ENCODE data around the gene USP40. TPM values are rescaled to one million over a fixed set of nuclear protein-coding genes. Genes with fewer than 3 reads are reported as not detected.

Gene USP40
- total RNA-seq, 3 donors from 2014 or later (not counting 1 experiment from before 2014, with no cell fraction given) = 17.4 to 20.6 (median 19.4) TPM

DNA sequence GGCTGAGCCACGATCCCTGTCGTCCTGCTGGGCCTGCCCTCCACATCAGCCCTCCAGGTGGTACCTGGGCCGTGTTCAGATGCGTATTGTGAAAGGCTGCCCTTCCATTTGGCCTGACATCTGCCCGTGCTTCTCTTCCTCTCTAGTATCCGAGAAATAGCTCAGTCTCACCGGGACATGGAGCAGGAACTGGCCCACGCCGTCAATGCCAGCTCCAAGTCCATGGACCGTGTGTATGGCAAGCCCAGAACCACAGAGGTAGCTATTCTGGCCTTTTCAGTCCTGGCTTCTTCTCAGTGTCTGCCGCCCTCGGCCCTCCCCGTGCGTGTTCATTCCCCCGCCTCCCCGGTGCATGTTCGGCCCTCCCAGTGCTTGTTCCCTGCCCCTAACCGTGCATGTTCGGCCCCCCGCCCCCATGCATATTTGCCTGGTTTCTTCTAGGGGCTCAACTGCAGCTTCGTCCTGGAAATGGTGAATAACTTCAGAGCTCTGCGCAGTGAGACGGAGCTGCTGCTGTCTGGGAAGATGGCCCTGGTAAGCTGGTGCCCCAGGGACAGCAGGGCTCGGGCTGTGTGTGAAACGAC is 104.3 kb downstream of the USP40 start:
- Mint-ChIP-seq H3K27ac (peak overlapping the region in 1 of 2 donors; percentile 20), H3K27me3 (ENCODE audit: low read depth in 2 of 2) (no peaks in the 10 kb centered on the region), H3K9me3 (no peaks in the 10 kb centered on the region), H3K36me3 (peaks cover 15% of the 10 kb centered on the region), H3K4me3 (no peak overlapping the region), H3K4me1 (peaks cover 0 to 5% of the 10 kb centered on the region in 2 donors)
- H3K36me3 ChIP-seq (ENCODE audit: control insufficient read depth, insufficient read depth, low read length) = peaks cover 81% of the 10 kb centered on the region
- intact Hi-C loops (cut with micrococcal nuclease) = no loop called here
- TF ChIP-seq CTCF (IDR thresholded peaks at IDR 0.05) = no peak
- no peaks in the 10 kb centered on the region for H3K9me3 ChIP-seq (ENCODE audit: control insufficient read depth, insufficient read depth, low read length)
- ATAC-seq (no peak), DNase-seq (no peak)
- H3K27ac ChIP-seq (ENCODE audit: low read length) = no peak overlapping the region
- no peak overlapping the region for H3K4me3 ChIP-seq (ENCODE audit: low read length)
- no peaks in the 10 kb centered on the region for H3K27me3 ChIP-seq (ENCODE audit: control insufficient read depth, insufficient read depth, low read length)
- H3K4me1 ChIP-seq (ENCODE audit: control insufficient read depth, insufficient read depth, low read length) = no peaks in the 10 kb centered on the region
- 97% methylated on average over 25 of the region's 25 CpGs for WGBS (ENCODE audit: insufficient coverage)

DNA sequence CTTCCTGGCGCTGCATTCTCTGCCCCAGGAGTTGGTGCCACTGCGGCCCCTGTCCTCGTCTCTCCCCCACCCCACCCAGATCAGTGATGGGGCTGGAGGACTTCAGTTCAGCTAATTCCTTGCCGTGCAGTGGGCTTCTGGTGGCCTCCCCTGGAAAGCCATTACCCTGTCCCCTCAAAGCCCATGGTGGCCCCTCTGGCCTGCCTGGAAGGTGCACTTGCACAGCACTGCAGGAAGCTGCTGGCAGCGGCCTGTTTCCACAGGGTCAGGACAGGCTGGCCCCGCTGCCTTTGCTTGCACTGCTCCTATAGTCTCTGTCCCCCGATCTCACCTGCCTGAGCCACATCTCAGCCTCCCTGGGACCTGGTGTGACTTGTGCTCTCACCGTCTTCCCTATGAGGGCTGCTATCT is 105.1 kb downstream of the USP40 start:
- peaks cover 13% of the 10 kb centered on the region for H3K36me3 Mint-ChIP-seq
- WGBS (ENCODE audit: insufficient coverage) = 98% methylated on average over 8 of the region's 8 CpGs
- no peak overlapping the region for H3K27ac Mint-ChIP-seq

DNA sequence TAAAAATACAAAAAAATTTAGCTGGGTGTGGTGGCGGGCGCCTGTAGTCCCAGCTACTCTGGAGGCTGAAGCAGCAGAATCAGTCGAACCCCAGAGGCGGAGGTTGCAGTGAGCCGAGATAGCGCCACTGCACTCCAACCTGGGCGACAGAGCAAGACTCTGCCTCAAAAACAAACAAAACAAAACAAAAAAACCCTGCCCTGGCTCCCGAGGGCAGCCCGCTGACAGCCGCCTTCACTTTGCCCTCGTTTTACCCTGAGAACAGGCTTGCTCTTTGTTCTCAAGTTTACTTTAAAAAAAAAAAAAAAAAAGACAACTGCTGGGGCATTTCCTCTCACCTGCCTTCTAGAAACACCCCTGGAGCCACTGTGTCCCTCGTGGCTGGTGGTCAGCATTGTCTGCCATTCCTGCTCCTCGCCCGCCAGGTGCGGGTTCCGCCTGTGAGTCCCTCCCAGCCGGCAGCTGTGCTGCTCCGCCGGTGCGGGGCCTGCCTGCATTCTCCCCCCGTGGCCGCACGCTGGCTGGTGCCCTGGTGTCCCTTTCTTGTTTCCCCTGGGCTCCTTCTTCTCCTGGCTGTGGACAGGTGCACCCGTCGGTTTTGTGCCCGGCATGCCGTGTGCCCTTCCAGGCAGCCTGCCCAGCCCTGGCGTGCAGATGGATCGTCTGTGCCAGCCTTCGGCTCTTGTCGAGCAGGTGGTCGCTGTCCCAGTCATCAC is 105.7 kb downstream of the USP40 start:
- no peaks in the 10 kb centered on the region for H3K27me3 Mint-ChIP-seq (ENCODE audit: low read depth in 2 of 2)
- H3K4me1 Mint-ChIP-seq = peaks cover 0 to 9% of the 10 kb centered on the region in 2 donors
- no peak for TF ChIP-seq CTCF (IDR thresholded peaks at IDR 0.05)
- Histone ChIP-seq H3K36me3 (ENCODE audit: control insufficient read depth, insufficient read depth, low read length) (peaks cover 79% of the 10 kb centered on the region), H3K9me3 (ENCODE audit: control insufficient read depth, insufficient read depth, low read length) (no peaks in the 10 kb centered on the region), H3K4me3 (ENCODE audit: low read length) (no peak overlapping the region), H3K27me3 (ENCODE audit: control insufficient read depth, insufficient read depth, low read length) (no peaks in the 10 kb centered on the region), H3K27ac (ENCODE audit: low read length) (no peak overlapping the region), H3K4me1 (ENCODE audit: control insufficient read depth, insufficient read depth, low read length) (no peaks in the 10 kb centered on the region)
- H3K4me3 Mint-ChIP-seq = no peak overlapping the region
- ATAC-seq = no peak
- intact Hi-C loops (cut with micrococcal nuclease) = no loop called here
- no peak for DNase-seq
- H3K36me3 Mint-ChIP-seq = peaks cover 12% of the 10 kb centered on the region
- 96% methylated on average over 32 of the region's 32 CpGs for WGBS (ENCODE audit: insufficient coverage)
- no peaks in the 10 kb centered on the region for H3K9me3 Mint-ChIP-seq
- no peak overlapping the region for H3K27ac Mint-ChIP-seq

More for the DNA sequence above, 105.1 kb downstream of the USP40 start:
- Histone ChIP-seq H3K9me3 (ENCODE audit: control insufficient read depth, insufficient read depth, low read length) (no peaks in the 10 kb centered on the region), H3K4me1 (ENCODE audit: control insufficient read depth, insufficient read depth, low read length) (no peaks in the 10 kb centered on the region), H3K27me3 (ENCODE audit: control insufficient read depth, insufficient read depth, low read length) (no peaks in the 10 kb centered on the region), H3K4me3 (ENCODE audit: low read length) (no peak overlapping the region), H3K27ac (ENCODE audit: low read length) (no peak overlapping the region), H3K36me3 (ENCODE audit: control insufficient read depth, insufficient read depth, low read length) (peaks cover 80% of the 10 kb centered on the region)
- Mint-ChIP-seq H3K4me3 (no peak overlapping the region), H3K4me1 (peaks cover 0 to 9% of the 10 kb centered on the region in 2 donors), H3K27me3 (ENCODE audit: low read depth in 2 of 2) (no peaks in the 10 kb centered on the region), H3K9me3 (no peaks in the 10 kb centered on the region)
- intact Hi-C loops (cut with micrococcal nuclease) = no loop called here
- TF ChIP-seq CTCF (IDR thresholded peaks at IDR 0.05) = no peak
- no peak for DNase-seq
- ATAC-seq = no peak

Data from natural killer cell (primary cell).